HL-60 (cell line): ENCODE data around the gene FHDC1.

ENCODE experiments used
- GABPA ChIP-seq: IDR thresholded peaks from 2 replicates; pipeline ENCODE4 v1.6.1; 2012; ENCODE audit warnings: low read depth
- POLR2AphosphoS5 ChIP-seq: IDR thresholded peaks from 2 replicates; pipeline ENCODE4 v1.6.1; 2012; ENCODE audit warnings: low read depth
- TF ChIP-seq, protein P1 (sequence below): IDR thresholded peaks from one replicate; pipeline ENCODE4 v1.5.1; 2011; ENCODE audit warnings: low read length, control low read depth, inconsistent platforms; ENCODE audit not compliant: insufficient read depth

- TF ChIP-seq, protein P1, sequence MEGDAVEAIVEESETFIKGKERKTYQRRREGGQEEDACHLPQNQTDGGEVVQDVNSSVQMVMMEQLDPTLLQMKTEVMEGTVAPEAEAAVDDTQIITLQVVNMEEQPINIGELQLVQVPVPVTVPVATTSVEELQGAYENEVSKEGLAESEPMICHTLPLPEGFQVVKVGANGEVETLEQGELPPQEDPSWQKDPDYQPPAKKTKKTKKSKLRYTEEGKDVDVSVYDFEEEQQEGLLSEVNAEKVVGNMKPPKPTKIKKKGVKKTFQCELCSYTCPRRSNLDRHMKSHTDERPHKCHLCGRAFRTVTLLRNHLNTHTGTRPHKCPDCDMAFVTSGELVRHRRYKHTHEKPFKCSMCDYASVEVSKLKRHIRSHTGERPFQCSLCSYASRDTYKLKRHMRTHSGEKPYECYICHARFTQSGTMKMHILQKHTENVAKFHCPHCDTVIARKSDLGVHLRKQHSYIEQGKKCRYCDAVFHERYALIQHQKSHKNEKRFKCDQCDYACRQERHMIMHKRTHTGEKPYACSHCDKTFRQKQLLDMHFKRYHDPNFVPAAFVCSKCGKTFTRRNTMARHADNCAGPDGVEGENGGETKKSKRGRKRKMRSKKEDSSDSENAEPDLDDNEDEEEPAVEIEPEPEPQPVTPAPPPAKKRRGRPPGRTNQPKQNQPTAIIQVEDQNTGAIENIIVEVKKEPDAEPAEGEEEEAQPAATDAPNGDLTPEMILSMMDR: no peak
- TF ChIP-seq GABPA: no peak
- TF ChIP-seq POLR2AphosphoS5: no peak
Observed at GRCh38 chr4:152944666-152945320, 8.7 kb downstream of the FHDC1 start.
